Mononuclear cell (primary cell): ENCODE results near the gene MRPL40. TPM values are rescaled to one million over a fixed set of nuclear protein-coding genes. Genes with fewer than 3 reads are reported as not detected.

Source experiments
- H3K27me3 ChIP-seq: 2 replicates; pipeline ENCODE4 v1.6.0; 2011; ENCODE audit warnings: low read length, control low read depth; ENCODE audit not compliant: insufficient read depth
- H3K4me1 ChIP-seq: 2 replicates; pipeline ENCODE4 v1.5.1; 2011; ENCODE audit warnings: mild to moderate bottlenecking, low read length, control low read depth; ENCODE audit not compliant: insufficient read depth
- H3K4me3 ChIP-seq: 2 replicates; pipeline ENCODE4 v1.5.1; 2011; ENCODE audit warnings: mild to moderate bottlenecking, low read length, moderate library complexity
- H3K9me3 ChIP-seq: 2 replicates; pipeline ENCODE4 v1.5.1; 2011; ENCODE audit warnings: low read depth, mild to moderate bottlenecking, control low read depth, low read length
- total RNA-seq: library from RNA; depleted of rRNA; stranded (reverse); fragments of >200 nt; gene quantifications from one replicate; pipeline ENCODE4 v1.2.3, GENCODE V29; 2012

MRPL40 gene
- 10.0 TPM for total RNA-seq

GRCh38 chr22:19432133-19432851 lies at the start of gene MRPL40:
Gene MRPL40 (plus strand): TSS chr22:19432545. CDS start chr22:19432555, 10 bp downstream.
- Histone ChIP-seq H3K4me1 (peaks cover 54% of the 10 kb centered on the region), H3K9me3 (no peaks in the 10 kb centered on the region), H3K27me3 (no peaks in the 10 kb centered on the region), H3K4me3 (peak within 1 kb of the TSS; percentile 73)

DNA sequence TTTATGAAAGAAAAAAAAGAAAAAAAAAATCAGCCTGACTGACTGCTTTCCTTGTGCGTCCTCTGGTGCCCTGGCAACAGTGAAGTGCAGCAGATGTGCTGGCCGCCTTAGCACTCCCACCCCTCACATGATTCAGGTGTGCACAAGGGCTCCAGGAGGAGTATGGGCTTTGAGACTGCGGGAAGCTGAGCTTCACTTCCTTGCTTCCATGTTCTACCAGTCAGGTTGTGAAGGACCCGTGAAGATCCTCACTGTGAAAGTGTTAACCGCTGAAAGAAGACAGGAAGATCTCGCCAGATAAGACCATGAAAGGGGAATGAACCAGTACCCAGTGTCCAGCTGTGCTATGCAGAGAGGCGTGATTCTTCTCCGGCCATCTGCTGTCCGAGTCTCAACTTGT lies 49.1 kb upstream of the MRPL40 start:
- Histone ChIP-seq H3K9me3 (no peaks in the 10 kb centered on the region), H3K4me3 (no peak overlapping the region), H3K4me1 (no peaks in the 10 kb centered on the region), H3K27me3 (no peaks in the 10 kb centered on the region)

DNA sequence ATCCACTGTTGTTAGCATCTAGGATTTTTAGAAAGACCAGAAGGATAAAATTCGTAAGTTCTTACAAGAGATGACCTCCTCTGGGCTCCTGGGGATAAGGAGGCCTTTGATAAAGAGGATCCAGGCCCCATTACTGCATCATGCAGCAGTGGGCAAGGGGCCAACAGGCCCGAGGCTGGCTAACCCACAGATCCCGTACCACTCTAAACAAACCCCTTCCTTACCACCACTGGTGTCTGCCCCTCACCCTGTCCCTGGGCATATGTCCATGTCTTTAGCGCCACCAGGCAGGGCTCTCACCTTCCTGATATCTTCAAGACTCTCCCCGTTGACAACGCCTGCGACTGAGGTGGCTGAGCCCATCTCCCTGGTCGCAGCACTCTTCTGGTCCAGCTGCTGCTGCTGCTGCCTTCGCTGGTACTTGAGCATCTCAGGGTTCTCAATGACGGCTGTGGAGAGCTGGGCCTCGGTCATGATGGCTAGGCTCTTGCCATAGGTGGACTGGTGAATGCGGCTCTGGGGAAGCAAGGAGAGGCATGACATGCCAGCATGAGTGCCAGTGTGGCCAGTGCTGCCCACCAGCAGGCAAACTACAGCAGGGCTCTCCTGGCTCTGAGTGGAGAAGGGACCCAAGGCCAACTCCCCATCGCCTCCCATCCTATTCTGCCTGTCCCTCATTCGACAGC lies 47.0 kb upstream of the MRPL40 start:
- no peaks in the 10 kb centered on the region for H3K9me3 ChIP-seq
- H3K4me1 ChIP-seq = no peaks in the 10 kb centered on the region
- no peak overlapping the region for H3K4me3 ChIP-seq
- no peaks in the 10 kb centered on the region for H3K27me3 ChIP-seq

DNA sequence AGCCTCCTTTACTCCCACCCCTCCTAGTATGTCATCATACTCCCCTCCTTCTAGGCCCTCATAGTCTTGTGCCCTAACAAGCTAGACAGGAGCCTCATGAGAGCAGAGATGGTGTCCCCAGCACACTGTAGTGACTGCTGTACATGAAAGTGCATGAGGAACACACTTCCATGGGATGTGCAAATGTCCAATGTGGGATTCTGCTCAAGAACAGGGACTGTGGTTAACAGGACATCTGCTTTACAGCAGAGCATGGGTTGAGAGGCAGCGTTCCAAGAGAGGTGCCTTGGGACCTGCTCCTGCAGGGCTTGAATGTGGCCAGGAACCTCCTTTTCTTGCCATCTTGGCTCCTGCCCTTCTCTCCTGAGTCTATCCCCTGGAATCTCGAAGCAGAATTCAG lies 46.1 kb upstream of the MRPL40 start:
- Histone ChIP-seq H3K27me3 (no peaks in the 10 kb centered on the region), H3K9me3 (no peaks in the 10 kb centered on the region), H3K4me1 (no peaks in the 10 kb centered on the region), H3K4me3 (no peak overlapping the region)

- H3K4me3 ChIP-seq = no peak overlapping the region
- H3K4me1 ChIP-seq = no peaks in the 10 kb centered on the region
- H3K27me3 ChIP-seq = no peaks in the 10 kb centered on the region
- H3K9me3 ChIP-seq = no peaks in the 10 kb centered on the region
Observed at GRCh38 chr22:19387038-19387437, 45.3 kb upstream of the MRPL40 start.

GRCh38 chr22:19387575-19387974 lies 44.8 kb upstream of the MRPL40 start:
- Histone ChIP-seq H3K4me3 (no peak overlapping the region), H3K9me3 (no peaks in the 10 kb centered on the region), H3K4me1 (no peaks in the 10 kb centered on the region), H3K27me3 (no peaks in the 10 kb centered on the region)

DNA sequence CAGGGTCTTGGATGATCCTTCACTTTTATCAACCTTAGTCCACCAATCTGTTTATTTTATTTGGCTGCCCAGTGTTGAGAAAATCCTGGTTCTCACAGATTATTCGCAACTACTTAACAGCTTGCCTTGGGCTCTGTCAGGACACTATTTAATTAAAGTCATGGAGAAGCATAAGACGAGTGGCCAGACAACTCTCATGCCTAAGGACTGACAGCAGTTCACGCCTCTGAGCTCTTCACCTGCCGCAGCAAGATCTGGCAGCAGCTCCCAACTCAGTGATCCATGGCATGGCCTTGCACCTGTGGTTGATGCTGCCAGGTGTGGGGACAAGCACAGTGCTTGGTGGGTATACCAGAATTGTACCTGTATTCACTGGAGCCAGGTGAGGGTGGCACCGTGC lies 38.6 kb upstream of the MRPL40 start:
- no peak overlapping the region for H3K4me3 ChIP-seq

DNA sequence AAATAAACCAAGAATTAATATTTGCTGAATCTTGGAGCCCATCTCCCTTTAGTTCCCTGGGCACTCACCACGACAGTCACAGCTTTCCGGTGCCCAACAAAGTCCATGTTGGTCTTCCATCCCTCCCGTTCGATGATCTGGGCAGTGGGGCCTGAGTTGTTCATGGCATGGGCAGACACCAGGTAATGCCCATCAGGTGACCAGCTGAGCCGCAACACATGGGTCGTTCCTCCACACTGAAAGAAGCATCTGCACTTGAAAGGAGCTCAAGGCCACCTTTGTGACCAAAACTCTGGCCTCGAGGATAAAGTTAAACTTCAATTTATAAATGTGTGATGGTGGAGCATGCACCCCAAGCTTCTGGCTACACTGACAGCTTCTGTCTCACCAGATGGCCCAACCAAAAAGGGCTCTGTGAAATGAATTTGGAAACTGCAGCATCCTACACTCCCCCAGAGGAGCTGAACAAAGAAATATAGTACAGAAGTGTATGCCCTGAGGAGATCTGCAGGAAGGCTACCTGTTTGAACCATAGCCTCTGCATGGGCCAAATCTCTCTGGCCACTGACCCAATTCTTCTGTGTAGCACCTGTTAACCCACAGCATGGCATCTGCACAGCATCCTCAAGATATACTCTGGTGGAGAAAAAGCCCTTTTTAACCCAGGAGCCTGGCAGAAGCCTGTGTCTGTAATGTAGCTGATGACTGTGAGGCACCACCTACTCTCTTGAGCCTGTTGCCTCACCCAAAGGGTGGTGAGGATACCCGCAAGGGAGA lies 37.9 kb upstream of the MRPL40 start:
- Histone ChIP-seq H3K27me3 (no peaks in the 10 kb centered on the region), H3K4me3 (no peak overlapping the region), H3K9me3 (no peaks in the 10 kb centered on the region), H3K4me1 (no peaks in the 10 kb centered on the region)

More for the DNA sequence above, 38.6 kb upstream of the MRPL40 start:
- no peaks in the 10 kb centered on the region for H3K27me3 ChIP-seq
- no peaks in the 10 kb centered on the region for H3K9me3 ChIP-seq
- H3K4me1 ChIP-seq = no peaks in the 10 kb centered on the region

- Histone ChIP-seq H3K27me3 (no peaks in the 10 kb centered on the region), H3K9me3 (no peaks in the 10 kb centered on the region), H3K4me1 (no peaks in the 10 kb centered on the region), H3K4me3 (no peak overlapping the region)
Observed at GRCh38 chr22:19395276-19395675, 37.1 kb upstream of the MRPL40 start.

- no peak overlapping the region for H3K4me3 ChIP-seq
- H3K27me3 ChIP-seq = no peaks in the 10 kb centered on the region
- H3K9me3 ChIP-seq = no peaks in the 10 kb centered on the region
- no peaks in the 10 kb centered on the region for H3K4me1 ChIP-seq
Observed at GRCh38 chr22:19396561-19396933, 35.8 kb upstream of the MRPL40 start.

DNA sequence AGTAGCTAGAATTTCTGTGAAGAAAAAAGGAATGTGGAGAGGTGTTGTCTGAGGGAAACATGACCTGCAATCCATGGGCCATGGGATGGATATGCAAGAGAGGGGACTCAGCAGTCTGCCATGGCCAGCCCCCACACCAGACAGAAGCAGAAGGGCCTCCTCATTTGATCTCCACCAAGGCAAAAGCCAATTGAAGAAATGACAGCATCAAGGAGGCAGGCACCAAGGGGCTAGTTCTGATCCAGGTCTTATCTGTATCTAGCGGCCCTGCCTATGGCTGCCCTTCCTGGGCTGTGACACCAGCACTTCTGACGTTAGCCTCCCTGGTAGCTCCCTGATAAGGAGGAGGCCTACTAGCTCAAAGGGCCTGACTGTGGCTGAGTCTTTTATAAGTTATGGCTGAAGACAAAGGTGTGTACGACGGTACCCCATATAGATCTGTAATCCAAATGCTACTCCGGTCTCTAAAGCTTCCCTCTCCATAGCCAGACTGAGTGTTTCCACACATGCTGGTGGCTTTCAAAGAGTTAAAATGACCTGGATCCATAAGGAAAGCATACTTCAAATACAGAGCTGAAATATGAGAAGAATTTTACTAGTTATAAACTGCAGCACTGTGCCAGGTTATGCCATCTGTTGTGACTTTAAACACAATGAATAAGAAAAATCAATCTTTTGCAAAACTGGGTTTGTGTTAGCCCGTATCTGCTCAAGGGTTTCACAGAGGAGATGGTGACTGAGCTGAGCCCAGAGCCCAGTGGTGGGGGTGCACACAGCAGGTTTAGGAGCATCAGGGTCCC lies 35.2 kb upstream of the MRPL40 start:
- no peaks in the 10 kb centered on the region for H3K4me1 ChIP-seq
- no peak overlapping the region for H3K4me3 ChIP-seq
- H3K27me3 ChIP-seq = no peaks in the 10 kb centered on the region
- H3K9me3 ChIP-seq = no peaks in the 10 kb centered on the region

GRCh38 chr22:19397734-19398104 lies 34.6 kb upstream of the MRPL40 start:
- no peaks in the 10 kb centered on the region for H3K4me1 ChIP-seq
- no peaks in the 10 kb centered on the region for H3K9me3 ChIP-seq
- no peaks in the 10 kb centered on the region for H3K27me3 ChIP-seq
- H3K4me3 ChIP-seq = no peak overlapping the region

DNA sequence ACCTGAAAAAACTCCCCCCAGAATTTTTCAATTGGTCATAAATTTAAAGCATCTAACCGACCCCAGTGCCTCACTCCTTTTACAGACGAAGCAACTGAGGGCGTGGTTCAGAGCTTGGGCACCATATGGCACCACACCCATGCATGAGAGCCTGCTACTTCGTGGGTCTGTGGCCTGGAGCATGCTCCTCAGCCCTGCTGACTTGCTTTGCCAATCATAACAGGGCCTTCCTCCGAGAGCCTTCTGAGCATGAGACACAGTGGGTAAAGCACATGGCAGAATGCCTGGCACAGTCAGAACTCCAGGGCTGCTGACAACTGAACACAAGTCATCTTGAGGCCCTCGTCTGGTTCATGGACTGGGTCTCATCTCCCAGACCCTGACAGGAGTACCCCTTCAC lies 34.1 kb upstream of the MRPL40 start:
- H3K27me3 ChIP-seq = no peaks in the 10 kb centered on the region
- no peak overlapping the region for H3K4me3 ChIP-seq
- H3K9me3 ChIP-seq = no peaks in the 10 kb centered on the region
- H3K4me1 ChIP-seq = no peaks in the 10 kb centered on the region

- no peaks in the 10 kb centered on the region for H3K27me3 ChIP-seq
- H3K9me3 ChIP-seq = no peaks in the 10 kb centered on the region
- no peak overlapping the region for H3K4me3 ChIP-seq
- H3K4me1 ChIP-seq = no peaks in the 10 kb centered on the region
Observed at GRCh38 chr22:19398652-19399051, 33.7 kb upstream of the MRPL40 start.

GRCh38 chr22:19400881-19401280 lies 31.5 kb upstream of the MRPL40 start:
- no peaks in the 10 kb centered on the region for H3K9me3 ChIP-seq
- H3K27me3 ChIP-seq = no peaks in the 10 kb centered on the region
- H3K4me3 ChIP-seq = no peak overlapping the region
- H3K4me1 ChIP-seq = no peaks in the 10 kb centered on the region
